Measurements from ENCODE around the gene PIM3. TPM values are rescaled to one million over a fixed set of nuclear protein-coding genes. Genes with fewer than 3 reads are reported as not detected.
A peak's percentile ranks its signal among the peaks of the same experiment; 100 is the strongest.

PIM3 gene
- total RNA-seq, 4 donors from 2014 or later = 31.7 to 106 (median 53.6) TPM

GRCh38 chr22:49935561-49935960 lies 25.0 kb upstream of the PIM3 start:
- Histone ChIP-seq H3K36me3 (no peaks in the 10 kb centered on the region), H3K9me3 (no peaks in the 10 kb centered on the region), H3K4me1 (peaks cover 0 to 27% of the 10 kb centered on the region in 2 donors), H3K27me3 (no peaks in the 10 kb centered on the region), H3K27ac (peak overlapping the region; percentile 91 to 92), H3K4me3 (peak overlapping the region; percentile 42 to 43)
- TF ChIP-seq POLR2A (IDR thresholded peaks at IDR 0.05) (no peak), CTCF (IDR thresholded peaks at IDR 0.05) (no peak)
- DNase-seq = no peak
- intact Hi-C loops (cut with DNase I; ENCODE audit: low total_unique reads) = loop anchor here (5.0 kb wide), 1 partner anchor 37 kb away; no protein-coding TSS in a partner anchor

GRCh38 chr22:49936018-49936972 lies 24.3 kb upstream of the PIM3 start:
- Histone ChIP-seq H3K9me3 (no peaks in the 10 kb centered on the region), H3K27ac (peak overlapping the region; percentile 64 to 91), H3K27me3 (no peaks in the 10 kb centered on the region), H3K4me1 (peaks cover 0 to 27% of the 10 kb centered on the region in 2 donors), H3K4me3 (peak overlapping the region; percentile 42 to 43), H3K36me3 (no peaks in the 10 kb centered on the region)
- TF ChIP-seq CTCF (IDR thresholded peaks at IDR 0.05) (no peak), POLR2A (IDR thresholded peaks at IDR 0.05) (peak in 1 of 2 donors; percentile 55)
- DNase-seq = peak; percentile 95 to 96
- intact Hi-C loops (cut with DNase I; ENCODE audit: low total_unique reads) = loop anchor here (5.0 kb wide), 1 partner anchor 36 kb away; no protein-coding TSS in a partner anchor

GRCh38 chr22:49936973-49937757 lies 23.4 kb upstream of the PIM3 start:
- H3K9me3 ChIP-seq = no peaks in the 10 kb centered on the region
- H3K27me3 ChIP-seq = no peaks in the 10 kb centered on the region
- no peak overlapping the region for H3K4me3 ChIP-seq
- H3K27ac ChIP-seq = peak overlapping the region; percentile 68 to 91
- DNase-seq = no peak
- H3K36me3 ChIP-seq = no peaks in the 10 kb centered on the region
- TF ChIP-seq POLR2A (IDR thresholded peaks at IDR 0.05) (no peak), CTCF (IDR thresholded peaks at IDR 0.05) (no peak)
- peaks cover 0 to 27% of the 10 kb centered on the region in 2 donors for H3K4me1 ChIP-seq
- intact Hi-C loops (cut with DNase I; ENCODE audit: low total_unique reads) = loop anchor here (5.0 kb wide), 1 partner anchor 35 kb away; no protein-coding TSS in a partner anchor

GRCh38 chr22:49937758-49938564 lies 22.6 kb upstream of the PIM3 start:
- intact Hi-C loops (cut with DNase I; ENCODE audit: low total_unique reads) = loop anchor here (5.0 kb wide), 1 partner anchor 34 kb away; no protein-coding TSS in a partner anchor
- H3K4me3 ChIP-seq = no peak overlapping the region
- no peaks in the 10 kb centered on the region for H3K36me3 ChIP-seq
- H3K4me1 ChIP-seq = peaks cover 0 to 27% of the 10 kb centered on the region in 2 donors
- H3K9me3 ChIP-seq = no peaks in the 10 kb centered on the region
- TF ChIP-seq CTCF (IDR thresholded peaks at IDR 0.05) (no peak), POLR2A (IDR thresholded peaks at IDR 0.05) (no peak)
- H3K27me3 ChIP-seq = no peaks in the 10 kb centered on the region
- H3K27ac ChIP-seq = peak overlapping the region; percentile 68 to 91
- DNase-seq = no peak

Measured in uterus (tissue), 4 donors.